Psoas muscle (tissue), 8 donors: ENCODE data around the gene DOCK8. TPM values are rescaled to one million over a fixed set of nuclear protein-coding genes. Genes with fewer than 3 reads are reported as not detected.

ENCODE experiments used
- ATAC-seq, 4 donors: fragments of 200-7000 bp; cut with Tn5 transposase; one replicate each; pipeline ENCODE4 v1.9.1; 2020; ENCODE audit warnings: moderate library complexity in 3 of 4, mild to moderate bottlenecking in 2 of 4
- DNase-seq, 2 donors: peaks; one replicate each; pipeline ENCODE4 v3.0.0-alpha.2; 2020
- H3K27ac ChIP-seq: fragments of 200-600 bp; one replicate; pipeline ENCODE4 v1.8.0; 2022
- H3K27me3 ChIP-seq, 3 donors: fragments of 200-600 bp in 1 of 3; one replicate each; pipeline versions ENCODE4 v1.6.1 to v1.8.0; 2013 to 2022; ENCODE audit warnings: low read length in 2 of 3, mild to moderate bottlenecking in 2 of 3, moderate library complexity in 1 of 3; ENCODE audit not compliant: insufficient read depth in 3 of 3
- H3K36me3 ChIP-seq, 2 donors: fragments of 200-600 bp in 1 of 2; one replicate each; pipeline versions ENCODE4 v1.6.1 to v1.8.0; 2013 to 2022; ENCODE audit warnings: low read depth in 1 of 2, mild to moderate bottlenecking in 1 of 2, moderate library complexity in 1 of 2; ENCODE audit not compliant: insufficient read depth in 1 of 2
- H3K4me1 ChIP-seq: fragments of 200-600 bp; one replicate; pipeline ENCODE4 v1.8.0; 2022
- H3K4me3 ChIP-seq: fragments of 200-600 bp; one replicate; pipeline ENCODE4 v1.8.0; 2022; ENCODE audit warnings: mild to moderate bottlenecking
- H3K9me3 ChIP-seq: fragments of 200-600 bp; one replicate; pipeline ENCODE4 v1.8.0; 2022
- CTCF ChIP-seq: fragments of 200-600 bp; IDR thresholded peaks from one replicate; pipeline ENCODE4 v1.8.0; 2022; ENCODE audit warnings: antibody characterized with exemption
- WGBS, 3 donors: extraction: QIAGEN DNeasy Blood & Tissue Kit; methylation state at CpG; one replicate each; pipeline versions ENCODE4 v1.1.6 to v1.1.7; 2013; 5-methylcytosine and 5-hydroxymethylcytosine counted together
- intact Hi-C, 2 donors: fragments of 100-400 bp; cut with DNase I; formaldehyde crosslinking; loops; one replicate each; pipeline versions ENCODE4 v1.11.0 to v1.14.2; 2022
- polyA plus RNA-seq, 3 donors: library from polyadenylated mRNA; stranded (reverse); fragments of 200-250 nt; gene quantifications; one replicate each; pipeline ENCODE4 v1.2.3, GENCODE V29; 2013
- total RNA-seq, 4 donors: library from RNA; stranded (reverse); fragmentation: NEBNext Ultra II Directional in 2 of 4; extraction: Animal tissue kit (Norgen Biotek cat#: 25700) in 2 of 4; gene quantifications; one replicate each; pipeline versions ENCODE4 v1.2.1 to v1.2.4, GENCODE V29; 2021 to 2023
- donor health status: healthy with polysubstance abuse.
- donor health status: DM: no; HTN: no; CAD: no; lungs with moderate emphysema.
- donor health status: Bipolar disorder and iron deficiency.
- donor health status: healthy.
- donor health status: DM: yes; HTN: yes; CAD: no.
- donor health status: DM: no; HTN: no; CAD: no.
- donor health status: DM: no; HTN: no; CAD: no.
- donor health status: DM: yes; HTN: yes; CAD: no.

Gene DOCK8
- total and polyA plus RNA-seq, 7 donors: 0.32 to 2.8 (median 2.0) TPM

GRCh38 chr9:286071-286740, 71.5 kb downstream of the DOCK8 start:
- 89 to 92% (median 90%) methylated on average over 12 of the region's 12 CpGs for WGBS, 3 donors
- DNase-seq (no peak), ATAC-seq (no peak)
- Histone ChIP-seq H3K9me3 (no peaks in the 10 kb centered on the region), H3K36me3 (no peaks in the 10 kb centered on the region), H3K4me3 (no peak overlapping the region), H3K4me1 (no peaks in the 10 kb centered on the region), H3K27me3 (no peaks in the 10 kb centered on the region), H3K27ac (no peak overlapping the region)
- TF ChIP-seq CTCF: no peak
- intact Hi-C loops: no loop called here

- Histone ChIP-seq H3K4me3 (no peak overlapping the region), H3K27ac (no peak overlapping the region), H3K36me3 (no peaks in the 10 kb centered on the region), H3K4me1 (no peaks in the 10 kb centered on the region), H3K27me3 (no peaks in the 10 kb centered on the region), H3K9me3 (no peaks in the 10 kb centered on the region)
- ATAC-seq (no peak), DNase-seq (no peak)
- TF ChIP-seq CTCF: no peak
- 59 to 72% (median 70%) methylated on average over 4 of the region's 4 CpGs for WGBS, 3 donors
- intact Hi-C loops: no loop called here
These were observed 74.5 kb downstream of the DOCK8 start for GRCh38 chr9:289121-289520.

- WGBS, 3 donors: 50 to 59% (median 50%) methylated on average over 1 of the region's 1 CpG
- H3K27ac ChIP-seq: no peak overlapping the region
- H3K36me3 ChIP-seq: no peaks in the 10 kb centered on the region
- no peaks in the 10 kb centered on the region for H3K27me3 ChIP-seq
- intact Hi-C loops: no loop called here
- H3K9me3 ChIP-seq: no peaks in the 10 kb centered on the region
- H3K4me1 ChIP-seq: no peaks in the 10 kb centered on the region
- DNase-seq (no peak), ATAC-seq (no peak)
- TF ChIP-seq CTCF: no peak
- H3K4me3 ChIP-seq: no peak overlapping the region
These were observed 78.2 kb downstream of the DOCK8 start for GRCh38 chr9:292915-293314.

GRCh38 chr9:295576-295975, 80.9 kb downstream of the DOCK8 start:
- H3K4me1 ChIP-seq: no peaks in the 10 kb centered on the region
- H3K9me3 ChIP-seq: no peaks in the 10 kb centered on the region
- DNase-seq: no peak
- H3K27me3 ChIP-seq: no peaks in the 10 kb centered on the region
- H3K27ac ChIP-seq: no peak overlapping the region
- H3K4me3 ChIP-seq: no peak overlapping the region
- no peak for ATAC-seq
- intact Hi-C loops: no loop called here
- TF ChIP-seq CTCF: no peak
- H3K36me3 ChIP-seq: no peaks in the 10 kb centered on the region

GRCh38 chr9:296411-296810, 81.7 kb downstream of the DOCK8 start:
- Histone ChIP-seq H3K4me3 (no peak overlapping the region), H3K36me3 (no peaks in the 10 kb centered on the region), H3K4me1 (no peaks in the 10 kb centered on the region), H3K27ac (no peak overlapping the region), H3K9me3 (no peaks in the 10 kb centered on the region), H3K27me3 (no peaks in the 10 kb centered on the region)
- DNase-seq (no peak), ATAC-seq (no peak)
- 95 to 97% (median 95%) methylated on average over 3 of the region's 3 CpGs for WGBS, 3 donors
- no peak for TF ChIP-seq CTCF
- intact Hi-C loops: no loop called here
